ENCODE measurements around the gene PTPRE.

The PTPRE gene

DNA sequence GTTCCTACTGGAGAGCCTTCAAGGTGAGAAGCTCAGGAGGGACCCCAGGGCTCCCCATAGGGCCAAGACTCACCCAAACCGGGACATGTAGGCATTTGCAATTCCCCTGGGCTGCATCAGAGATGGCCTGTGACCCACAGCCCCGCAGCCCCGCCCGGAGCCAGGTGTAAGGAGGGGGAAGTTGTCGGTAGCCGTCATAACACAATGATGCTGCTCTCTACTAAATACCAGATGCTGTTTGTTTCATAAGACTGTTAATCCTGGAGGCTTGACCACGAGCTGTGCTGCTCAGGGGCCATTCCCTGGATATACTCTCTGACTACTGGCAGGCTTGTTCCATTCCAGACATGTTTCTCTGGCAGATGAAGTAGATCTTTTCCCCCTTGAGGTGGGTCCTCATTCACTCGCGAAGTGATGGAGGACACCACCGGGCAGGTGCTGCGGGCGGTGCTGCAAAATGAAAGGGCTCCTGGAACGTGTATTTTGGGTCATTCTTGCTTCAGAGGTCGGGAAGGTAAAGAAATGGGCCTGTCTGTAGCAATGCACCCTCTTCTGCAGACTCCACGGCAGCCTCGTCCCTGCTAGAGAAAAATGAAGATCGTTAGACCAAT is 158.2 kb downstream of the PTPRE start:
- no peak overlapping the region for H3K27ac ChIP-seq (ENCODE audit: low read depth, low read length)
- H3K9ac ChIP-seq (ENCODE audit: low read length): no peak overlapping the region
- no peak overlapping the region for H3K4me3 ChIP-seq (ENCODE audit: low read length)
- H3K4me1 ChIP-seq (ENCODE audit: control insufficient read depth, insufficient read depth, low read length): no peaks in the 10 kb centered on the region
- H3K27me3 ChIP-seq (ENCODE audit: control insufficient read depth, insufficient read depth, low read length): no peaks in the 10 kb centered on the region
- H3K36me3 ChIP-seq (ENCODE audit: control insufficient read depth, insufficient read depth, low read length): peaks cover 14% of the 10 kb centered on the region

DNA sequence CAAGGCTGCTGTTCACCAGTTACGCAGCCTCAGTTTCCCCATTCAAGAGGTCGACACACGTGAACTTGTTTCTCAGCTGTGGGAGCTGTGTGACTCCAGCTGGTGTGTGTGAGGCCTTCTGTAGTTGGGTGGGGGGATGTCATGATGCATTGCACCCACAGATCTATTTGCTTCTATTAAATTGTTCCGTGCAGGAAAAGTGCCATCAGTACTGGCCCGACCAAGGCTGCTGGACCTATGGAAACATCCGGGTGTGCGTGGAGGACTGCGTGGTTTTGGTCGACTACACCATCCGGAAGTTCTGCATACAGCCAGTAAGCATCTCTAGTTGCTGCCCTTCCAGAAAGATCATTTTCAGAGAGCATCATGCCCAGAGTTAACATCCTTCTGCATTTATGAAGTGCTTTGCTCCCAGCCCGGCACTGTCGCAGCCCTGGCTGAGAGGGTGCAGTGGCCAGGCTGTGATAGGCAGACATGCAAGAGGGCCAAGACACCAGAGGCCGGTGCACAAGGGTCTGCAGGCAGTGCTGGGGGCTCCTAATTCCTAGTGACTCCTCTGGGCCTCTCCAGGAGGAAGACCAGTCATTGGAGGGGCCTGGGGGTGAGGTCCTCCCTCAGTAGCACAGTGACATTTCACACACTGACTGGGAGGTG is 159.1 kb downstream of the PTPRE start:
- no peak overlapping the region for H3K4me3 ChIP-seq (ENCODE audit: low read length)
- peaks cover 12% of the 10 kb centered on the region for H3K36me3 ChIP-seq (ENCODE audit: control insufficient read depth, insufficient read depth, low read length)
- no peaks in the 10 kb centered on the region for H3K4me1 ChIP-seq (ENCODE audit: control insufficient read depth, insufficient read depth, low read length)

DNA sequence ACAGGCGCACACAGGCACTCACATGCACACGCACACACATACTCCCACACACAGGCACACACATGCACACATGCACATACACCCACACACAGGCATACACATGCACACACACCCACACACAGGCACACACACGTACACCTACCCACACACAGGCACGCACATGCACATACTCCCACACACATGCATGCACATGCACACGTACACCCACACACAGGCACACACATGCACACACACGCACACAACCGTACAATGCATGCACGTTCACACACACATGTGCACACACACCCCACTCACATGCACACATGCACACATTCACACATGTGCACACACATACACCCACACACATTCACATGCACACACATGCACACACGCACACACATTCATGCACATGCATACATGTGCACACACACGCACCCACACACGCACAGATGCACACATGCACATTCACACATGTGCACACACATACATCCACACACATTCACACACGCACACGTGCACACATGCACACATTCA is 160.0 kb downstream of the PTPRE start:
- Histone ChIP-seq H3K4me3 (ENCODE audit: low read length) (no peak overlapping the region), H3K36me3 (ENCODE audit: control insufficient read depth, insufficient read depth, low read length) (peaks cover 12% of the 10 kb centered on the region), H3K4me1 (ENCODE audit: control insufficient read depth, insufficient read depth, low read length) (no peaks in the 10 kb centered on the region), H3K9ac (ENCODE audit: low read length) (no peak overlapping the region), H3K27ac (ENCODE audit: low read depth, low read length) (no peak overlapping the region), H3K27me3 (ENCODE audit: control insufficient read depth, insufficient read depth, low read length) (no peaks in the 10 kb centered on the region)

More for the DNA sequence above, 159.1 kb downstream of the PTPRE start:
- Histone ChIP-seq H3K9ac (ENCODE audit: low read length) (no peak overlapping the region), H3K27me3 (ENCODE audit: control insufficient read depth, insufficient read depth, low read length) (no peaks in the 10 kb centered on the region), H3K27ac (ENCODE audit: low read depth, low read length) (no peak overlapping the region)

DNA sequence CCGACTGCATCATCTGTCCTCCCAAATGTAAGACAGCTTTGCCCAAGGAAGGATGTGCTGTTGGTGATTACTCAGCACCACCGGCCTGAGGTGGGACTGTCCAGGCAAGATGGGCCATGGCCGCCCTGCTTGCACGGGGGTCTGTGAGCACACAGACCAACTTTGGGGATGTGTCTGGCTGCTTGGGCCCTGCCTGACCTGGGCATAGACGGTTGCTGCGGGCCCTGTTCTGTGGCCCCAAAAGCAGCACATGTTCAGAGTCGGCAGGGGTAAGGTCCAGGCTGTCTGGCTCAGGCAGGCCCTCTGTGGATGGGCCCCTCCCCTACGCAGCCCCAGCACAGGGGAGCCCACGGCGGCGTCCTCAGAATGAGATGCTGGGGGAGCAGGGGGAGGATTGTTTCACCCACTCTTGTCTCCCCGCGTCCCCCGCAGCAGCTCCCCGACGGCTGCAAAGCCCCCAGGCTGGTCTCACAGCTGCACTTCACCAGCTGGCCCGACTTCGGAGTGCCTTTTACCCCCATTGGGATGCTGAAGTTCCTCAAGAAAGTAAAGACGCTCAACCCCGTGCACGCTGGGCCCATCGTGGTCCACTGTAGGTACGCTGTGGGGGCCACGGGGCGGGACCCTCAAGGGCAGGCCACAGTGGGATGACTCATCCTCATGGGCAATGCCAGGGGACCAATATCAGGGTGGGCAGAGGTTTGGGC is 160.9 kb downstream of the PTPRE start:
- Histone ChIP-seq H3K27me3 (ENCODE audit: control insufficient read depth, insufficient read depth, low read length) (no peaks in the 10 kb centered on the region), H3K9ac (ENCODE audit: low read length) (no peak overlapping the region), H3K27ac (ENCODE audit: low read depth, low read length) (no peak overlapping the region), H3K4me3 (ENCODE audit: low read length) (no peak overlapping the region), H3K4me1 (ENCODE audit: control insufficient read depth, insufficient read depth, low read length) (no peaks in the 10 kb centered on the region), H3K36me3 (ENCODE audit: control insufficient read depth, insufficient read depth, low read length) (peaks cover 12% of the 10 kb centered on the region)

DNA sequence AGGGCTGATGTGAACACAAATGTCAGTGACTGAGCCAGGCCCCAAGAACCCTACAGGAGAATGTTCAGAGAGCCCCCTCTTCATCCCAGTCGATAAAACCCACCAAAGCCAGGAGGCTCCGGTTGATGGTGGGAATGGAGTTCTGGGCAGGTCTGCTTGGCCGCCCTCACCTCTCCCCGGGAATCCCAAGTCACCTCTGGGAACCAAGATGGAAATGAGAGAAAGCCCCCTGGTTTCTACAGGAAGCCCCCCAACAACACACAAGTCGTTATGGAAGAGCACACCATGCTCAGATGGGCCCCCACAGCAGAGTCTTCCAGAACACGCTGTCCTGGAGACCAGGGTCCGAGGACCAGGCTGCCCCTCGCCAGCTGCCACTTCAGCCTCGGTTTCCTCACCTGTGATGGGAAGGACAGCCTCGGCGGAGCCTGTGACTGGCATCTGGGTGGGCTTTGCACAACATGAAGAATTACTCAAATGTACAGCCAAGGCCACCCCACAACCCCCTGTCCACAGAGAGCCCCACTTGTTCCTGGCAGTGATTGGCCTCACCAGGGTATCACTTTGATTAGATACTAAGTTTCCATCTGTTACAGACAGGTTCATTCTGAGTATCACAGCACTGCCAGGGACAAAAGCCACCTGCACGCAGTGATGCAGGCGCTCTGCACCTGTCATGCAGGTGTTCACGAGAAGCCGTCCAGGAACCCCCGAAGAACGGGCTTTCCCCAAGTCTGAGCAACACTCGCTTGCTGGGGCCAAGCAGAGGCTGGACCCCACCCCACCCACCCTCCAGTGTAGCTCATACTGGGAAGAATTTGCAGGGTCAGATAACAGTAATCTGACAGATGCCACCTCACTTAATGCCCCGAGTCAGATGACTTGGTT is 161.7 kb downstream of the PTPRE start:
- Histone ChIP-seq H3K4me1 (ENCODE audit: control insufficient read depth, insufficient read depth, low read length) (no peaks in the 10 kb centered on the region), H3K9ac (ENCODE audit: low read length) (no peak overlapping the region), H3K27ac (ENCODE audit: low read depth, low read length) (no peak overlapping the region), H3K27me3 (ENCODE audit: control insufficient read depth, insufficient read depth, low read length) (no peaks in the 10 kb centered on the region), H3K4me3 (ENCODE audit: low read length) (no peak overlapping the region), H3K36me3 (ENCODE audit: control insufficient read depth, insufficient read depth, low read length) (peaks cover 15% of the 10 kb centered on the region)

DNA sequence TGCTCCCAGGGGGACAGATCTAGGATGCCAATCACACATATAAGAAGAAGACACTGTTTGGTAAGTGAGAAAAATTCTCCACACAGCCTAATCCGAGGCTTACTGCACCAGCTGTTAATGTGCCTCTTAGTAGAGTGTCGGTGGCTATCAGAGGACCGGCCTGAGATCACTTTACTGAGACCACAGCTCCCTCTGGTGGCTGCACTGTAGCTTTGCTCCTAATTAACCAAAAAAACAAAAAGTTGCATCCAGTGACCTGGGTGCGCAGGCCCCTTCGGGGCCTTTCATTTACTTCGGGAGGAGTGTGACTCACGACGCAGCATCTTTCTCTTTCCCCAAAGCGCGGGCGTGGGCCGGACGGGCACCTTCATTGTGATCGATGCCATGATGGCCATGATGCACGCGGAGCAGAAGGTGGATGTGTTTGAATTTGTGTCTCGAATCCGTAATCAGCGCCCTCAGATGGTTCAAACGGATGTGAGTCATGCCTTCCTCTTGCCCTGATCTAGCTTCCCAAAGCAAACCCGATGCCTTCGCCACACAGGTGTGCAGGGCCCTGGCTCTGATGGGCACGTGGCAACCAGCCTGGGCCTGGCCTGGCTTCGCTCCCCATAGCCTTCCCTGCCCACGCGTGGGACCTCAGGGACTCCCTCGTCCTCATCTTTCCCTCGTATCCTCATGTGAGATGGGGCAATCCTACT is 162.6 kb downstream of the PTPRE start:
- Histone ChIP-seq H3K9ac (ENCODE audit: low read length) (no peak overlapping the region), H3K4me1 (ENCODE audit: control insufficient read depth, insufficient read depth, low read length) (no peaks in the 10 kb centered on the region), H3K27me3 (ENCODE audit: control insufficient read depth, insufficient read depth, low read length) (no peaks in the 10 kb centered on the region), H3K27ac (ENCODE audit: low read depth, low read length) (no peak overlapping the region), H3K4me3 (ENCODE audit: low read length) (no peak overlapping the region), H3K36me3 (ENCODE audit: control insufficient read depth, insufficient read depth, low read length) (peaks cover 16% of the 10 kb centered on the region)

DNA sequence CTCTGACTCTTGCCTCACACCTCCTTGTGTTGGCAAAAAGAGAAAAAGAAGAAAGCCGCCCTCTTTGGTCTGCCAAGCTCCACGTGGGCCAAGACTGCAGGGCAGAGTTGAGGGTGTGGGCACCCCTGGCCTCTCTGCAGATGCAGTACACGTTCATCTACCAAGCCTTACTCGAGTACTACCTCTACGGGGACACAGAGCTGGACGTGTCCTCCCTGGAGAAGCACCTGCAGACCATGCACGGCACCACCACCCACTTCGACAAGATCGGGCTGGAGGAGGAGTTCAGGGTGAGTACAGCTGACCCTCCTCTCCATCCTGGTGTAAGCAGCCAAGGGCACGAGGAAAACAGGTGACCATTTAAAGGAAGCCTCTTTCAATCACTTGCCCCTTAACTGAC is 163.3 kb downstream of the PTPRE start:
- Histone ChIP-seq H3K9ac (ENCODE audit: low read length) (no peak overlapping the region), H3K27me3 (ENCODE audit: control insufficient read depth, insufficient read depth, low read length) (no peaks in the 10 kb centered on the region), H3K36me3 (ENCODE audit: control insufficient read depth, insufficient read depth, low read length) (peaks cover 16% of the 10 kb centered on the region), H3K4me1 (ENCODE audit: control insufficient read depth, insufficient read depth, low read length) (no peaks in the 10 kb centered on the region), H3K27ac (ENCODE audit: low read depth, low read length) (no peak overlapping the region), H3K4me3 (ENCODE audit: low read length) (no peak overlapping the region)

DNA sequence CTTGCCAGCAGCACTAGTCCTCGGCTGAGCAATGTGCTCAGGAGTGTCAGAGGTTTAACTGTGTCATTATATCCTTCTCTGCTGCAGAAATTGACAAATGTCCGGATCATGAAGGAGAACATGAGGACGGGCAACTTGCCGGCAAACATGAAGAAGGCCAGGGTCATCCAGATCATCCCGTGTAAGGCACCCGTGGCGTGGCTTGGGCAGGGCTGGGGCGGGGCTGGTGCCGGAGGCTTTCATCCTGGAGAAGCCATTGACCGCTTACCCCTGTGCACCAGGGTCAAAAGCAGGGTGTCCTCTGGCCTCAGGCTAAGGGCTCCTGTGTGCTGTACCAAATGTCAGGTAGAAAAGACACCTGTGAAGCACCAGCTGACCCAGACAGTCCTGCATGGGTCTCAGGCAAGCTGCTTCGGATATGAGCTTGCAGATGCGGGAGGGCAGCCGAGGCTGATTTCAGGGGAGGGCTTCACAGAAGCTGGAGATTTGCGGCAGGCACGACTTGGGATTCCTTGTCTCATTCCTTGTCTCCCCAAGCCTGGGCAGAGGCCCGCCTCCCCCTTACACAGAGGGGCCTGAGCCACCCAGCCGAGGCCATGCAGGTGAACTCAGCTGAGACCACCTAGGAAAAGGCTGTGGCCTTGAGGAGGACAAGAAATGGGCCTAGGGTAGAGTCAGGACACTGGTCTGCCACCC is 164.0 kb downstream of the PTPRE start:
- no peak overlapping the region for H3K27ac ChIP-seq (ENCODE audit: low read depth, low read length)

DNA sequence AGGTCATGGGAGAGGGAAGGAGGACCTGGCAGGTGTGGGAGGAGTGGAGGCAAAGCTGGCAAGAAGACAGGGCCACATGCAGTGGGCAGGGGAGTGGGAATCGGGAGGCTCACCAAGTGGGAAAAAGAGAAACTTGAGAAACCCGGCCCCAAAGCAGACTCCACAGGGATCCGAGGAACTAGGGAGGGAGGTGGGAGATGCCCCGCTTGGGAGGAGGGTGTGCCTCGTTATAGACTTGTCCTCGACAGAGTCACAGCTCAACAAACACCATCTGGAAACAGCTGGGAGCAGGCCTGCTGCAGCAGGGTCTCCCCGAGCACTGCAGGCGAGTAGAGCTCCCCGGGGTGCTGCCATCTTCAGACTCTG is 164.5 kb downstream of the PTPRE start:
- Histone ChIP-seq H3K27ac (ENCODE audit: low read depth, low read length) (no peak overlapping the region), H3K36me3 (ENCODE audit: control insufficient read depth, insufficient read depth, low read length) (peaks cover 14% of the 10 kb centered on the region), H3K4me1 (ENCODE audit: control insufficient read depth, insufficient read depth, low read length) (no peaks in the 10 kb centered on the region)

More for the DNA sequence above, 164.0 kb downstream of the PTPRE start:
- no peak overlapping the region for H3K9ac ChIP-seq (ENCODE audit: low read length)
- H3K27me3 ChIP-seq (ENCODE audit: control insufficient read depth, insufficient read depth, low read length): no peaks in the 10 kb centered on the region
- peaks cover 14% of the 10 kb centered on the region for H3K36me3 ChIP-seq (ENCODE audit: control insufficient read depth, insufficient read depth, low read length)
- H3K4me1 ChIP-seq (ENCODE audit: control insufficient read depth, insufficient read depth, low read length): no peaks in the 10 kb centered on the region
- H3K4me3 ChIP-seq (ENCODE audit: low read length): no peak overlapping the region

DNA sequence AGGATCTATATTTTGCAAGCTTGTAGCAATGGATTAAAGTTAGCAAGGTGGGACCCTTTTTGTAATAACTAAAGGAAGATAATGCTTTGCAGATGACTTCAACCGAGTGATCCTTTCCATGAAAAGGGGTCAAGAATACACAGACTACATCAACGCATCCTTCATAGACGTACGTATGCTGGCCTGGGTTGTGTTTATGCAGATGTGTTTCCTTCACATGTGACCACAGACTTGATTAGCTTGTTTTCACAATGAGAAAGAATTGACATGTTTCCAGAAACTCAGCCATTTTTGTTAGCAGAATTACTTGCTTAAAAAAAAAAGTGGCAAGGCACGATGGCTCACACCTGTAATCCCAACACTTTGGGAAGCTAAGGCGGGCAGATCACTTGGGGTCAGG is 165.1 kb downstream of the PTPRE start:
- no peaks in the 10 kb centered on the region for H3K4me1 ChIP-seq (ENCODE audit: control insufficient read depth, insufficient read depth, low read length)
- H3K27me3 ChIP-seq (ENCODE audit: control insufficient read depth, insufficient read depth, low read length): no peaks in the 10 kb centered on the region
- peaks cover 11% of the 10 kb centered on the region for H3K36me3 ChIP-seq (ENCODE audit: control insufficient read depth, insufficient read depth, low read length)

More for the DNA sequence above, 164.5 kb downstream of the PTPRE start:
- Histone ChIP-seq H3K4me3 (ENCODE audit: low read length) (no peak overlapping the region), H3K9ac (ENCODE audit: low read length) (no peak overlapping the region), H3K27me3 (ENCODE audit: control insufficient read depth, insufficient read depth, low read length) (no peaks in the 10 kb centered on the region)

DNA sequence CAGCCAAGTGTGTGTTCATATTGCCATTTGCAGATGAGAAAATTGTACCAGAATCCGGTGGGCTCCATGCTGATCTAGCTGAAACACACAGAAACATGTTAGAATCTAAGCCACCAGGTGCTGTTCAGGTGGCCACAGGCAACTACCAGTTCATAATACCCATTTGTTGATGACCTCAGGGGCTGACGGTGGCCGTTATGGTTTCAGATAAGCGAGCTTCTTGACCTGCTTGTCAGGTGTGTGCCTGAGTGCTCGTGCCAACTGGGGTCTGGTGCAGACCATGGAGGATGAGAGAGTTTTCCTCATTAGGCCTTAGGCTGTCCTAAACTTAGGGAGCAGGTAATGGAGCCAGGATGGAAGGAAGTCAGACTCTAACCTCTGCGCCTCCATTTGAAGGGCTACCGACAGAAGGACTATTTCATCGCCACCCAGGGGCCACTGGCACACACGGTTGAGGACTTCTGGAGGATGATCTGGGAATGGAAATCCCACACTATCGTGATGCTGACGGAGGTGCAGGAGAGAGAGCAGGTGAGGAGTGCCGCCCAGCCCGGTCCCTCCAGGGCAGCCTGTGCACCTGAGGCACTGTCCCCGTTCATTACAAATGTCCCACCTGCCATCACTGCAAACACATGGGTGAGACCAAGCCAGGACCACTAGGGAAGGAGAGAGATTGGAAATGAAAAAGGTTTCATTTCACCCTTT is 166.2 kb downstream of the PTPRE start:
- peaks cover 7% of the 10 kb centered on the region for H3K36me3 ChIP-seq (ENCODE audit: control insufficient read depth, insufficient read depth, low read length)
- H3K9ac ChIP-seq (ENCODE audit: low read length): no peak overlapping the region
- H3K27me3 ChIP-seq (ENCODE audit: control insufficient read depth, insufficient read depth, low read length): no peaks in the 10 kb centered on the region

More for the DNA sequence above, 165.1 kb downstream of the PTPRE start:
- Histone ChIP-seq H3K9ac (ENCODE audit: low read length) (no peak overlapping the region), H3K27ac (ENCODE audit: low read depth, low read length) (no peak overlapping the region), H3K4me3 (ENCODE audit: low read length) (no peak overlapping the region)

More for the DNA sequence above, 166.2 kb downstream of the PTPRE start:
- Histone ChIP-seq H3K4me1 (ENCODE audit: control insufficient read depth, insufficient read depth, low read length) (no peaks in the 10 kb centered on the region), H3K4me3 (ENCODE audit: low read length) (no peak overlapping the region), H3K27ac (ENCODE audit: low read depth, low read length) (no peak overlapping the region)
